HFFc6 (cell line): ENCODE measurements around the gene HOXD4. TPM values are rescaled to one million over a fixed set of nuclear protein-coding genes. Genes with fewer than 3 reads are reported as not detected.

Source experiments
- DNase-seq: peaks from one replicate; pipeline ENCODE4 v3.0.0-alpha.2; 2018
- H3K27ac Mint-ChIP-seq: 2 replicates; pipeline ENCODE4 v1.8.0; 2020; ENCODE audit warnings: mild to moderate bottlenecking, mixed read lengths
- H3K27me3 Mint-ChIP-seq: 2 replicates; pipeline ENCODE4 v1.8.0; 2021; ENCODE audit warnings: mild to moderate bottlenecking, moderate library complexity, mixed read lengths; ENCODE audit not compliant: insufficient read depth
- H3K36me3 Mint-ChIP-seq: 2 replicates; pipeline ENCODE4 v1.8.0; 2021; ENCODE audit warnings: low read depth, mixed read lengths
- H3K4me1 Mint-ChIP-seq: 2 replicates; pipeline ENCODE4 v1.8.0; 2020; ENCODE audit warnings: low read depth, mixed read lengths
- H3K4me3 Mint-ChIP-seq: 2 replicates; pipeline ENCODE4 v1.8.0; 2020; ENCODE audit warnings: mild to moderate bottlenecking, moderate library complexity, mixed read lengths
- H3K9me3 Mint-ChIP-seq: 2 replicates; pipeline ENCODE4 v1.8.0; 2020; ENCODE audit warnings: mild to moderate bottlenecking, mixed read lengths
- CTCF ChIP-seq: fragments of 200-600 bp; sonication (generic); IDR thresholded peaks from 2 replicates; pipeline ENCODE4 v1.5.0; 2021; ENCODE audit warnings: antibody characterized with exemption, mild to moderate bottlenecking
- microRNA-seq: library from miRNA; unstranded; fragments of <30 nt; microRNA quantifications from one replicate; pipeline ENCODE4, GENCODE V29; 2019
- total RNA-seq, 6 experiments: library from RNA; stranded (reverse); fragmentation: NEBNext Ultra II Directional; extraction: Animal tissue kit (Norgen Biotek cat#: 25700); gene quantifications; 2 replicates in 1 of 6; 3 replicates in 5 of 6; pipeline ENCODE4 v1.2.3, GENCODE V29; 2021

HOXD4 gene
- total RNA-seq, 6 experiments from 2014 or later: 0.40 to 0.69 (median 0.57) TPM; not detected in 2

GRCh38 chr2:176200971-176201370, 49.6 kb downstream of the HOXD4 start:
- H3K4me3 Mint-ChIP-seq: no peak overlapping the region
- no peak for DNase-seq
- no peak for TF ChIP-seq CTCF
- no peaks in the 10 kb centered on the region for H3K36me3 Mint-ChIP-seq
- peaks cover 14% of the 10 kb centered on the region for H3K27me3 Mint-ChIP-seq
- H3K27ac Mint-ChIP-seq: no peak overlapping the region
- no peaks in the 10 kb centered on the region; the same call in 1 of the 2 replicates for H3K4me1 Mint-ChIP-seq
- no peaks in the 10 kb centered on the region for H3K9me3 Mint-ChIP-seq

GRCh38 chr2:176202491-176202890, 51.1 kb downstream of the HOXD4 start:
- Mint-ChIP-seq H3K4me1 (no peaks in the 10 kb centered on the region; the same call in 1 of the 2 replicates), H3K9me3 (no peaks in the 10 kb centered on the region), H3K36me3 (no peaks in the 10 kb centered on the region), H3K27ac (no peak overlapping the region), H3K27me3 (peaks cover 10% of the 10 kb centered on the region), H3K4me3 (no peak overlapping the region)
- DNase-seq: no peak
- no peak for TF ChIP-seq CTCF

Small RNAs within 50 kb of the gene (microRNA-seq; reads per million reads assigned to microRNA genes)
- 74.9 reads per million, percentile 46 among the genes with 10 or more reads in this experiment for gene MIR10B

Other genes starting within 250 kb of the HOXD4 start
- 10 to 100 TPM; 54.9 to 78.3 (median 61.3) TPM for gene LNPK, start 149.3 kb upstream of the HOXD4 start, total RNA-seq
- not detected for gene EVX2, start 67.6 kb upstream of the HOXD4 start, total RNA-seq
- gene HOXD13, start 58.8 kb upstream of the HOXD4 start, total RNA-seq: 1 to 10 TPM; 1.2 to 1.7 (median 1.5) TPM
- gene HOXD12, start 51.8 kb upstream of the HOXD4 start, total RNA-seq: under 1 TPM in 4 of 6 experiments, not detected in 2; 0.19 to 0.36 (median 0.26) TPM
- 10 to 100 TPM in 1 of 6 experiments, 1 to 10 TPM in 5; 6.0 to 10.2 (median 7.6) TPM for gene HOXD11, start 44.3 kb upstream of the HOXD4 start, total RNA-seq
- 10 to 100 TPM; 10.9 to 14.5 (median 12.8) TPM for gene HOXD10, start 34.8 kb upstream of the HOXD4 start, total RNA-seq
- 1 to 10 TPM; 2.1 to 2.7 (median 2.4) TPM for gene HOXD9, start 28.8 kb upstream of the HOXD4 start, total RNA-seq
- 1 to 10 TPM; 2.3 to 5.1 (median 4.6) TPM for gene HOXD8, start 21.8 kb upstream of the HOXD4 start, total RNA-seq
- under 1 TPM in 3 of 6 experiments, not detected in 3; 0.25 to 0.38 (median 0.25) TPM for gene HOXD3, start 5.8 kb downstream of the HOXD4 start, total RNA-seq
- gene HOXD1, start 37.1 kb downstream of the HOXD4 start, total RNA-seq: not detected
- gene MTX2, start 117.9 kb downstream of the HOXD4 start, total RNA-seq: 10 to 100 TPM; 21.4 to 26.0 (median 24.3) TPM